ENCODE data around the gene PINLYP.
"Not testable (repeated sequence)": the region's sequence is repeated elsewhere in the genome, so short reads cannot be mapped to it uniquely, and the experiment has no call there.

The PINLYP gene

GRCh38 chr19:43538922-43539321, 36.7 kb upstream of the PINLYP start:
- Mint-ChIP-seq H3K4me1 (peaks cover 9% of the 10 kb centered on the region), H3K9me3 (peaks cover 11% of the 10 kb centered on the region), H3K27me3 (no peaks in the 10 kb centered on the region), H3K27ac (ENCODE audit: low read depth) (no peak overlapping the region), H3K36me3 (ENCODE audit: insufficient read depth) (peaks cover 16% of the 10 kb centered on the region), H3K4me3 (no peak overlapping the region)
- DNase-seq (ENCODE audit: low spot score in 2 of 2) (no peak), ATAC-seq (replicated peaks; ENCODE audit: extremely low read depth, poor library complexity, severe bottlenecking) (no peak)

DNA sequence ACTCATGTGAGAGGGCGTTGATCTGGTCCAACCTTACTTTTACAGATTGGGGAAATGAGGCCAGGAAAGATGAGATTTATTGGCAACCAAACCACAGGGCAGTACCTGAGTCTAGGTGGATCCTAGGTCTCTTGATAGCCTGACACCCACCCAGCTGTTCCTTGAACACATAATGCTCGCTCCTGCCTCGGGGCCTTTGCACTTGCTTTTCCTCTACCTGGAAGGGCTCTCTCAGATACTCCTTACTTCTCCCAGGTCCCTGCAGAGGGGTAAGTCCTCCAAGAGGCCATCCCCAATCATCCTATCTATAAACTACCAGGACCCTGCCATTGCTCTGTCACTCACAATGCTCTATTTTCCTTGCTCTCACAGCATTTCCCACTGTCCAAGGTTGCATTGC, 35.2 kb upstream of the PINLYP start:
- Mint-ChIP-seq H3K4me3 (no peak overlapping the region), H3K4me1 (peaks cover 3% of the 10 kb centered on the region), H3K27me3 (no peaks in the 10 kb centered on the region), H3K36me3 (ENCODE audit: insufficient read depth) (peaks cover 15% of the 10 kb centered on the region), H3K9me3 (peaks cover 11% of the 10 kb centered on the region), H3K27ac (ENCODE audit: low read depth) (no peak overlapping the region)
- DNase-seq (ENCODE audit: low spot score in 2 of 2) (no peak), ATAC-seq (replicated peaks; ENCODE audit: extremely low read depth, poor library complexity, severe bottlenecking) (no peak)

GRCh38 chr19:43541920-43542650, 33.5 kb upstream of the PINLYP start:
- ATAC-seq (replicated peaks; ENCODE audit: extremely low read depth, poor library complexity, severe bottlenecking) (no peak), DNase-seq (ENCODE audit: low spot score in 2 of 2) (no peak)
- Mint-ChIP-seq H3K9me3 (peaks cover 11% of the 10 kb centered on the region), H3K27ac (ENCODE audit: low read depth) (no peak overlapping the region), H3K27me3 (no peaks in the 10 kb centered on the region), H3K36me3 (ENCODE audit: insufficient read depth) (peaks cover 16% of the 10 kb centered on the region), H3K4me3 (no peak overlapping the region), H3K4me1 (no peaks in the 10 kb centered on the region)

- no peaks in the 10 kb centered on the region for H3K4me1 Mint-ChIP-seq
- H3K36me3 Mint-ChIP-seq (ENCODE audit: insufficient read depth), result peaks cover 17% of the 10 kb centered on the region
- H3K9me3 Mint-ChIP-seq, result peaks cover 3% of the 10 kb centered on the region
- peak overlapping the region; percentile 35 for H3K27ac Mint-ChIP-seq (ENCODE audit: low read depth)
- no peak for DNase-seq (ENCODE audit: low spot score in 2 of 2)
- ATAC-seq (replicated peaks; ENCODE audit: extremely low read depth, poor library complexity, severe bottlenecking), result no peak
- no peak overlapping the region for H3K4me3 Mint-ChIP-seq
- H3K27me3 Mint-ChIP-seq, result no peaks in the 10 kb centered on the region
Measured at GRCh38 chr19:43544077-43544476, 31.5 kb upstream of the PINLYP start.

- ATAC-seq (replicated peaks; ENCODE audit: extremely low read depth, poor library complexity, severe bottlenecking) (no peak), DNase-seq (ENCODE audit: low spot score in 2 of 2) (no peak)
- Mint-ChIP-seq H3K36me3 (ENCODE audit: insufficient read depth) (peaks cover 23% of the 10 kb centered on the region), H3K4me1 (no peaks in the 10 kb centered on the region), H3K4me3 (peak overlapping the region; percentile 45), H3K27ac (ENCODE audit: low read depth) (no peak overlapping the region), H3K9me3 (no peaks in the 10 kb centered on the region), H3K27me3 (no peaks in the 10 kb centered on the region)
Measured at GRCh38 chr19:43545276-43545675, 30.3 kb upstream of the PINLYP start.

DNA sequence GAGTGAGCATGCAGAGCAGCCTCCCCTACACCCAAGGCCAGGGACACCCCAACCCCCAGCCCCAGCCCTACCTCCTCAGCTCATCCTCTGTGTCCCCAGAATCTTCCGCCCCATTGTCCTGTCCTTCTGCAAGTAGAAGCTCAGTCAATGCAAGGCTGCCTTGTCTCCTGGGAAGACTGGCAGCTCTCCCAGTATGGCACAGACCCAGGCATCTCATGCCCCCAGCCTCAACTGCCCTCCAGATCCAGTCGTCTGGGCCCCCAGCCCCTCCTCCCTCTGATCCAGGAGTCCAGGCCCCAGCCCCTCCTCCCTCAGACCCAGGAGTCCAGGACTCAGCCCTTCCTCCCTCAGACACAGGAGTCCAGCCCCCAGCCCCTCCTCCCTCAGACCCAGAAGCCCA, 29.6 kb upstream of the PINLYP start:
- no peak for ATAC-seq (replicated peaks; ENCODE audit: extremely low read depth, poor library complexity, severe bottlenecking)
- no peak overlapping the region for H3K4me3 Mint-ChIP-seq
- no peaks in the 10 kb centered on the region for H3K27me3 Mint-ChIP-seq
- no peaks in the 10 kb centered on the region for H3K4me1 Mint-ChIP-seq
- peaks cover 27% of the 10 kb centered on the region for H3K36me3 Mint-ChIP-seq (ENCODE audit: insufficient read depth)
- H3K9me3 Mint-ChIP-seq, result no peaks in the 10 kb centered on the region
- DNase-seq (ENCODE audit: low spot score in 2 of 2), result no peak
- no peak overlapping the region for H3K27ac Mint-ChIP-seq (ENCODE audit: low read depth)

GRCh38 chr19:43546581-43546980, 29.0 kb upstream of the PINLYP start:
- no peak overlapping the region for H3K27ac Mint-ChIP-seq (ENCODE audit: low read depth)
- H3K4me1 Mint-ChIP-seq, result peaks cover 3% of the 10 kb centered on the region
- H3K9me3 Mint-ChIP-seq, result no peaks in the 10 kb centered on the region
- H3K36me3 Mint-ChIP-seq (ENCODE audit: insufficient read depth), result peaks cover 29% of the 10 kb centered on the region
- ATAC-seq (replicated peaks; ENCODE audit: extremely low read depth, poor library complexity, severe bottlenecking) (no peak), DNase-seq (ENCODE audit: low spot score in 2 of 2) (no peak)
- no peak overlapping the region for H3K4me3 Mint-ChIP-seq
- no peaks in the 10 kb centered on the region for H3K27me3 Mint-ChIP-seq

DNA sequence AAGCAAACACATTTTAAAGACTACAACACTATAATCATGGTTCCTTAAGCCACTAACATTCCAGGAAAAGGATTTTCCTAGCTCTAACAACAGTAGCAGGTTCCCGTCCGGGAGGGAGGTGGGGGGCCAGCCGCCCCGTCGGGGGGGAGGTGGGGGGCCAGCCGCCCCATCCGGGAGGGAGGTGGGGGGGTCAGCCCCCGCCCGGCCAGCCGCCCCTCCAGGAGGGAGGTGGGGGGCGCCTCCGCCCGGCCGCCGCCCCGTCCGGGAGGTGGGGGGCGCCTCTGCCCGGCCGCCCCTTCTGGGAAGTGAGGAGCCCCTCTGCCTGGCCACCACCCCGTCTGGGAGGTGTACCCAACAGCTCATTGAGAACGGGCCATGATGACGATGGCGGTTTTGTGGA, 27.7 kb upstream of the PINLYP start:
- not testable (repeated sequence) for H3K27me3 Mint-ChIP-seq; H3K27ac Mint-ChIP-seq (ENCODE audit: low read depth); DNase-seq (ENCODE audit: low spot score in 2 of 2); ATAC-seq (replicated peaks; ENCODE audit: extremely low read depth, poor library complexity, severe bottlenecking); H3K4me1 Mint-ChIP-seq; H3K4me3 Mint-ChIP-seq; H3K9me3 Mint-ChIP-seq
- H3K36me3 Mint-ChIP-seq (ENCODE audit: insufficient read depth), result peaks cover 27% of the 10 kb centered on the region

- DNase-seq (ENCODE audit: low spot score in 2 of 2) (no peak), ATAC-seq (replicated peaks; ENCODE audit: extremely low read depth, poor library complexity, severe bottlenecking) (no peak)
- Mint-ChIP-seq H3K27ac (ENCODE audit: low read depth) (no peak overlapping the region), H3K27me3 (no peaks in the 10 kb centered on the region), H3K4me3 (no peak overlapping the region), H3K4me1 (peaks cover 6% of the 10 kb centered on the region), H3K36me3 (ENCODE audit: insufficient read depth) (peaks cover 30% of the 10 kb centered on the region), H3K9me3 (no peaks in the 10 kb centered on the region)
Measured at GRCh38 chr19:43548706-43549105, 26.9 kb upstream of the PINLYP start.

GRCh38 chr19:43551399-43552197, 24.0 kb upstream of the PINLYP start:
- peaks cover 30% of the 10 kb centered on the region for H3K36me3 Mint-ChIP-seq (ENCODE audit: insufficient read depth)
- no peak overlapping the region for H3K4me3 Mint-ChIP-seq
- no peak for ATAC-seq (replicated peaks; ENCODE audit: extremely low read depth, poor library complexity, severe bottlenecking)
- no peaks in the 10 kb centered on the region for H3K9me3 Mint-ChIP-seq
- peaks cover 24% of the 10 kb centered on the region for H3K4me1 Mint-ChIP-seq
- no peak for DNase-seq (ENCODE audit: low spot score in 2 of 2)
- no peaks in the 10 kb centered on the region for H3K27me3 Mint-ChIP-seq
- H3K27ac Mint-ChIP-seq (ENCODE audit: low read depth), result peak overlapping the region; percentile 64

DNA sequence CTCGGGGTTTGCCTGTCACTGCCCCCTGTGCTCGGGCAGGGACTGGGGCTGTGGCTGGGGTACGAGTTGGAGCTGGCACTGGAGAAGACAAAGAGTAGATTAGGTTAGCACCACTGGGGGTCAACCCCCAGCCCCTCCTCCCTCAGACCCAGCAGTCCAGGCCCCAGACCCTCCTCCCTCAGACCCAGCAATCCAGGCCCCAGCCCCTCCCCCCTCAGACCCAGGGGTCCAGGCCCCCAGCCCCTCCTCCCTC, 23.5 kb upstream of the PINLYP start:
- H3K27ac Mint-ChIP-seq (ENCODE audit: low read depth), result no peak overlapping the region
- H3K4me3 Mint-ChIP-seq, result no peak overlapping the region
- H3K4me1 Mint-ChIP-seq, result peaks cover 24% of the 10 kb centered on the region
- H3K36me3 Mint-ChIP-seq (ENCODE audit: insufficient read depth), result peaks cover 30% of the 10 kb centered on the region
- no peak for DNase-seq (ENCODE audit: low spot score in 2 of 2)
- ATAC-seq (replicated peaks; ENCODE audit: extremely low read depth, poor library complexity, severe bottlenecking), result no peak
- H3K9me3 Mint-ChIP-seq, result no peaks in the 10 kb centered on the region
- no peaks in the 10 kb centered on the region for H3K27me3 Mint-ChIP-seq

- no peaks in the 10 kb centered on the region for H3K9me3 Mint-ChIP-seq
- no peaks in the 10 kb centered on the region for H3K27me3 Mint-ChIP-seq
- ATAC-seq (replicated peaks; ENCODE audit: extremely low read depth, poor library complexity, severe bottlenecking), result no peak
- peak overlapping the region; percentile 74 for H3K27ac Mint-ChIP-seq (ENCODE audit: low read depth)
- DNase-seq (ENCODE audit: low spot score in 2 of 2), result no peak
- peaks cover 31% of the 10 kb centered on the region for H3K36me3 Mint-ChIP-seq (ENCODE audit: insufficient read depth)
- H3K4me3 Mint-ChIP-seq, result no peak overlapping the region
- peaks cover 24% of the 10 kb centered on the region for H3K4me1 Mint-ChIP-seq
Measured at GRCh38 chr19:43552616-43553015, 23.0 kb upstream of the PINLYP start.

DNA sequence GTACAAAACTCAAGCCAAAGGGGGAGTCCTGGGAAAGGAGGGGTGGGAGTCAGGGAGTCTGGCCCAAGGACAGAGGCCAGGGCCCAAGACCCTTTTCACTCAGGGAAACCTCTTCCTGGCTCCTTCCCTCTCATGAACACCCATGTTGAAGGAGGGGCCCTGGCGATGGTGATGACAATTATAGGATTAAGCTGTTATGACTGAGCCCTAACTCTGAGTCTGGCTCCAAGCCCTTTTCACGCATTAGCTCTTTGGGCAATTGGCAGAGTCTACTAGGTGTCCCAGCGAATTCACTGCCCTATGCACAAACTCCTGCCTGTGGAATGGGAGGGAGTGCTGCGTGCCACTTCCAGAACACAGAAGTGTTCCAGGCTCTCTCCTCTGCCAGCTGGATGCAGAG, 21.9 kb upstream of the PINLYP start:
- H3K36me3 Mint-ChIP-seq (ENCODE audit: insufficient read depth), result peaks cover 33% of the 10 kb centered on the region
- peaks cover 24% of the 10 kb centered on the region for H3K4me1 Mint-ChIP-seq

More for the DNA sequence above, 21.9 kb upstream of the PINLYP start:
- Mint-ChIP-seq H3K9me3 (no peaks in the 10 kb centered on the region), H3K27ac (ENCODE audit: low read depth) (peak overlapping the region; percentile 74), H3K27me3 (no peaks in the 10 kb centered on the region), H3K4me3 (no peak overlapping the region)
- ATAC-seq (replicated peaks; ENCODE audit: extremely low read depth, poor library complexity, severe bottlenecking) (no peak), DNase-seq (ENCODE audit: low spot score in 2 of 2) (no peak)

Measured in central memory CD8-positive, alpha-beta T cell (primary cell).